T-helper 22 cell (primary cell): ENCODE data around the gene BCL2L15.
"Not testable (repeated sequence)": the region's sequence is repeated elsewhere in the genome, so short reads cannot be mapped to it uniquely, and the experiment has no call there.

ENCODE experiments used
- DNase-seq: peaks from one replicate; pipeline ENCODE4 v3.0.0-alpha.2; 2020; ENCODE audit warnings: low read depth

BCL2L15 gene

GRCh38 chr1:113870778-113871177 is 16.6 kb downstream of the BCL2L15 start:
- DNase-seq, result no peak

- DNase-seq, result no peak
Observed at GRCh38 chr1:113868387-113869083, 18.8 kb downstream of the BCL2L15 start.

- DNase-seq, result no peak
Observed at GRCh38 chr1:113861641-113862040, 25.7 kb downstream of the BCL2L15 start.

- DNase-seq, result no peak
Observed at GRCh38 chr1:113860891-113861290, 26.5 kb downstream of the BCL2L15 start.

GRCh38 chr1:113859478-113860175 is 27.8 kb downstream of the BCL2L15 start:
- no peak for DNase-seq

GRCh38 chr1:113858982-113859381 is 28.4 kb downstream of the BCL2L15 start:
- no peak for DNase-seq

GRCh38 chr1:113858418-113858817 is 29.0 kb downstream of the BCL2L15 start:
- DNase-seq, result no peak

GRCh38 chr1:113857776-113858175 is 29.6 kb downstream of the BCL2L15 start:
- DNase-seq, result no peak

- DNase-seq, result no peak
Observed at GRCh38 chr1:113856401-113856790, 31.0 kb downstream of the BCL2L15 start.

- no peak for DNase-seq
Observed at GRCh38 chr1:113855630-113856400, 31.6 kb downstream of the BCL2L15 start.

- no peak for DNase-seq
Observed at GRCh38 chr1:113854234-113854633, 33.1 kb downstream of the BCL2L15 start.

GRCh38 chr1:113852694-113853093 is 34.7 kb downstream of the BCL2L15 start:
- not testable (repeated sequence) for DNase-seq

GRCh38 chr1:113850127-113850796 is 37.1 kb downstream of the BCL2L15 start:
- DNase-seq, result no peak

GRCh38 chr1:113849072-113849471 is 38.3 kb downstream of the BCL2L15 start:
- DNase-seq, result no peak

- no peak for DNase-seq
Observed at GRCh38 chr1:113846391-113847035, 40.9 kb downstream of the BCL2L15 start.

GRCh38 chr1:113836534-113836933 is 50.8 kb downstream of the BCL2L15 start:
- DNase-seq, result no peak

GRCh38 chr1:113835686-113836290 is 51.6 kb downstream of the BCL2L15 start:
- no peak for DNase-seq

- no peak for DNase-seq
Observed at GRCh38 chr1:113834716-113835115, 52.7 kb downstream of the BCL2L15 start.
